Heart right ventricle (tissue), 16 donors: ENCODE data around the gene IFITM1. TPM values are rescaled to one million over a fixed set of nuclear protein-coding genes. Genes with fewer than 3 reads are reported as not detected.
"Not testable (repeated sequence)": the region's sequence is repeated elsewhere in the genome, so short reads cannot be mapped to it uniquely, and the experiment has no call there.

ENCODE experiments used
- ATAC-seq, 8 donors: fragments of 200-7000 bp; cut with Tn5 transposase; one replicate each; pipeline ENCODE4 v1.9.1; 2020; ENCODE audit warnings: mild to moderate bottlenecking in 8 of 8, moderate library complexity in 8 of 8, moderate number of reproducible peaks in 1 of 8
- DNase-seq, 2 donors: peaks; one replicate each; pipeline ENCODE4 v3.0.0-alpha.2; 2020
- H3K27ac ChIP-seq, 10 donors: fragments of 200-600 bp; sonication (generic) in 2 of 10; one replicate each; pipeline versions ENCODE4 v1.5.0 to v1.8.0; 2020 to 2022; ENCODE audit warnings: mild to moderate bottlenecking in 3 of 10
- H3K27me3 ChIP-seq, 7 donors: fragments of 200-600 bp; one replicate each; pipeline ENCODE4 v1.8.0; 2021 to 2022; ENCODE audit warnings: mild to moderate bottlenecking in 2 of 7
- H3K36me3 ChIP-seq, 9 donors: fragments of 200-600 bp; sonication (generic) in 1 of 9; one replicate each; pipeline versions ENCODE4 v1.5.0 to v1.8.0; 2020 to 2022; ENCODE audit warnings: mild to moderate bottlenecking in 2 of 9
- H3K4me1 ChIP-seq, 9 donors: fragments of 200-600 bp; sonication (generic) in 1 of 9; one replicate each; pipeline versions ENCODE4 v1.5.0 to v1.8.0; 2020 to 2022; ENCODE audit warnings: mild to moderate bottlenecking in 4 of 9
- H3K4me3 ChIP-seq, 10 donors: fragments of 200-600 bp; sonication (generic) in 2 of 10; one replicate each; pipeline versions ENCODE4 v1.5.0 to v1.8.0; 2020 to 2022; ENCODE audit warnings: mild to moderate bottlenecking in 7 of 10, moderate library complexity in 2 of 10
- H3K9me3 ChIP-seq, 11 donors: fragments of 200-600 bp in 10 of 11; sonication (generic) in 2 of 11; one replicate each; pipeline versions ENCODE4 v1.5.0 to v1.8.0; 2013 to 2022; ENCODE audit warnings: mild to moderate bottlenecking in 2 of 11, control low read depth in 1 of 11, moderate library complexity in 1 of 11
- CTCF ChIP-seq, 9 donors: fragments of 200-600 bp; sonication (generic) in 2 of 9; IDR thresholded peaks; one replicate each; pipeline versions ENCODE4 v1.5.0 to v1.8.0; 2021 to 2022; ENCODE audit warnings: antibody characterized with exemption in 9 of 9, mild to moderate bottlenecking in 5 of 9, moderate library complexity in 1 of 9
- WGBS, 2 donors: extraction: QIAGEN DNeasy Blood & Tissue Kit; methylation state at CpG; one replicate each; pipeline ENCODE4 v1.1.7; 2013; ENCODE audit warnings: inconsistent platforms in 1 of 2; 5-methylcytosine and 5-hydroxymethylcytosine counted together
- intact Hi-C, 10 donors: fragments of 100-400 bp; cut with DNase I; formaldehyde crosslinking; loops; one replicate each; pipeline versions ENCODE4 v1.11.1 to v1.14.2; 2022
- polyA plus RNA-seq, 2 donors: library from polyadenylated mRNA; stranded (reverse); fragments of 200-250 nt; gene quantifications; one replicate each; pipeline ENCODE4 v1.2.3, GENCODE V29; 2013
- total RNA-seq, 10 donors: library from RNA; stranded (reverse); fragmentation: NEBNext Ultra II Directional in 3 of 10; extraction: Animal tissue kit (Norgen Biotek cat#: 25700) in 3 of 10; gene quantifications; one replicate each; pipeline versions ENCODE4 v1.2.1 to v1.2.4, GENCODE V29; 2021 to 2023
- donor health status: Arrhythmogenic right ventricular cardiomyopathy.
- donor health status: ischemic (EF 13 %, LVEDD 7.1; RV severe dilation, severe dysfunction).
- donor health status: healthy with polysubstance abuse.
- donor health status: DM: no; HTN: yes; CAD: no.
- donor health status: DM: no; HTN: no; CAD: no.
- donor health status: ischemic (EF 25% LVEDD 6.9; RV normal size, moderate dysfunction).
- donor health status: ischemic (EF 25% LVEDD 5.7; RV mildly dilated, moderate dysfunction).
- donor health status: healthy.
- donor health status: DM: yes; HTN: yes; CAD: no.
- donor health status: Ischemic cardiomyopathy.
- donor health status: ischemic (EF 35%, LVEDD 5.7; RV mildly dilated, moderate dysfunction).
- donor health status: nonischemic (EF 11% LVEDD 7.7; RV severe dilation, severe dysfunction).
- donor health status: DM: yes; HTN: yes; CAD: no.
- donor health status: PGD.
- donor health status: ischemic (EF 29% LVEDD 5.4; RV normal size, mild dysfunction).
- donor health status: nonischemic (EF 23%, LVEDD 6.1; RV moderate dilation, normal function).

IFITM1 gene
- total and polyA plus RNA-seq, 12 donors: 51.6 to 427 (median 120) TPM

- 90 to 91% methylated on average over 34 of the region's 34 CpGs for WGBS, 2 donors
Measured at GRCh38 chr11:330694-331357, 17.0 kb downstream of the IFITM1 start.

GRCh38 chr11:331358-332060 is 17.7 kb downstream of the IFITM1 start:
- no peak for TF ChIP-seq CTCF (IDR thresholded peaks at IDR 0.05)
- Histone ChIP-seq H3K9me3 (no peaks in the 10 kb centered on the region), H3K27ac (no peak overlapping the region), H3K36me3 (no peaks in the 10 kb centered on the region), H3K27me3 (no peaks in the 10 kb centered on the region), H3K4me1 (peaks cover 11 to 66% (median 36%) of the 10 kb centered on the region in 9 donors), H3K4me3 (no peak overlapping the region)
- WGBS, 2 donors: 83 to 88% methylated on average over 19 of the region's 19 CpGs
- DNase-seq (no peak), ATAC-seq (no peak)
- intact Hi-C loops: no loop called here

More at GRCh38 chr11:330694-331357, 17.0 kb downstream of the IFITM1 start:
- Histone ChIP-seq H3K9me3 (no peaks in the 10 kb centered on the region), H3K36me3 (no peaks in the 10 kb centered on the region), H3K27me3 (no peaks in the 10 kb centered on the region), H3K27ac (peak overlapping the region in 1 of 10 donors; percentile 44), H3K4me3 (no peak overlapping the region), H3K4me1 (peaks cover 15 to 66% (median 36%) of the 10 kb centered on the region in 9 donors)
- intact Hi-C loops: no loop called here
- no peak for TF ChIP-seq CTCF (IDR thresholded peaks at IDR 0.05)
- DNase-seq (no peak), ATAC-seq (no peak)

- TF ChIP-seq CTCF (IDR thresholded peaks at IDR 0.05): no peak
- ATAC-seq (no peak), DNase-seq (no peak)
- no peaks in the 10 kb centered on the region for H3K27me3 ChIP-seq
- peaks cover 11 to 59% (median 33%) of the 10 kb centered on the region in 9 donors for H3K4me1 ChIP-seq
- WGBS, 2 donors: 87 to 92% methylated on average over 23 of the region's 23 CpGs
- no peaks in the 10 kb centered on the region for H3K9me3 ChIP-seq
- no peak overlapping the region for H3K27ac ChIP-seq
- no peaks in the 10 kb centered on the region for H3K36me3 ChIP-seq
- intact Hi-C loops: no loop called here
- H3K4me3 ChIP-seq: no peak overlapping the region
Measured at GRCh38 chr11:332651-333480, 19.0 kb downstream of the IFITM1 start.

- H3K36me3 ChIP-seq, ATAC-seq, DNase-seq, H3K4me3 ChIP-seq, H3K27me3 ChIP-seq, intact Hi-C loops, H3K9me3 ChIP-seq: not testable (repeated sequence)
- 85 to 87% methylated on average over 17 of the region's 17 CpGs for WGBS, 2 donors
- Histone ChIP-seq H3K4me1 (peaks cover 7 to 55% (median 30%) of the 10 kb centered on the region in 9 donors), H3K27ac (peak overlapping the region in 9 of 10 donors; percentile 23 to 90 (median 84))
Measured at GRCh38 chr11:333616-334263, 19.9 kb downstream of the IFITM1 start.
